Measurements from ENCODE around the gene RAB12.
A peak's percentile ranks its signal among the peaks of the same experiment; 100 is the strongest.

RAB12 gene

DNA sequence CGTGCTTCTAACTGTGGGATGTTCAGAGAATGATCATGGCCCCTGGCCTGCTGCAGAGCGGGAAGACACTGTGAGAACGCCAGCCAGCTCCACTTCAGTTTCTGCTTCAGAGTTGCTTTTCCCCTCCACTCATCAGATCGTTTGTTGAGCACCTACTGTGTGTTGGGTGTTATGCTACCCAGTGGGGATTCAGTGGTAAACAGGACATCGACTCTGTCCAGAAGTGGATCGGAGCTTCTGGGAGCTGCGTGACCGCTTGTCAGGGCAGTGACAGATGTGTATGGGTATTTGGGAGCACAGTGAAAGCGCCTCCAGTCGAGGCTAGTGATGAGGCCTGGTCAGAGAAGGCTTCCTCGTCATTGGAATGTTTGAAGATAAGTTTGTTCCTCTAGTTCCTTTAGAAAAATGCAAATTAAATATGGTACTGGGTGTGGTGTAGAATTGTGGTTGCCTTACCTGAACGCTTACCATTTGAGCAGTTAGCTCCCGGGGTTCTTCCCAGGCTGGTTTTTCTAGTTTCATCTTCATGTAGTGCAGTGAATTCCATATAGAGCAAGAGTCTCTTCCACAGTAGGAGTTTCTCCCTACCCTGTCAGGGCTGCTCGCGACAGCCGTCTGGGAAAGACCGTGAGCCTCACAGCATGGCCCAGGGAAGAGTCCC, 2.8 kb downstream of the RAB12 start (continued):
- TF ChIP-seq, protein P1, sequence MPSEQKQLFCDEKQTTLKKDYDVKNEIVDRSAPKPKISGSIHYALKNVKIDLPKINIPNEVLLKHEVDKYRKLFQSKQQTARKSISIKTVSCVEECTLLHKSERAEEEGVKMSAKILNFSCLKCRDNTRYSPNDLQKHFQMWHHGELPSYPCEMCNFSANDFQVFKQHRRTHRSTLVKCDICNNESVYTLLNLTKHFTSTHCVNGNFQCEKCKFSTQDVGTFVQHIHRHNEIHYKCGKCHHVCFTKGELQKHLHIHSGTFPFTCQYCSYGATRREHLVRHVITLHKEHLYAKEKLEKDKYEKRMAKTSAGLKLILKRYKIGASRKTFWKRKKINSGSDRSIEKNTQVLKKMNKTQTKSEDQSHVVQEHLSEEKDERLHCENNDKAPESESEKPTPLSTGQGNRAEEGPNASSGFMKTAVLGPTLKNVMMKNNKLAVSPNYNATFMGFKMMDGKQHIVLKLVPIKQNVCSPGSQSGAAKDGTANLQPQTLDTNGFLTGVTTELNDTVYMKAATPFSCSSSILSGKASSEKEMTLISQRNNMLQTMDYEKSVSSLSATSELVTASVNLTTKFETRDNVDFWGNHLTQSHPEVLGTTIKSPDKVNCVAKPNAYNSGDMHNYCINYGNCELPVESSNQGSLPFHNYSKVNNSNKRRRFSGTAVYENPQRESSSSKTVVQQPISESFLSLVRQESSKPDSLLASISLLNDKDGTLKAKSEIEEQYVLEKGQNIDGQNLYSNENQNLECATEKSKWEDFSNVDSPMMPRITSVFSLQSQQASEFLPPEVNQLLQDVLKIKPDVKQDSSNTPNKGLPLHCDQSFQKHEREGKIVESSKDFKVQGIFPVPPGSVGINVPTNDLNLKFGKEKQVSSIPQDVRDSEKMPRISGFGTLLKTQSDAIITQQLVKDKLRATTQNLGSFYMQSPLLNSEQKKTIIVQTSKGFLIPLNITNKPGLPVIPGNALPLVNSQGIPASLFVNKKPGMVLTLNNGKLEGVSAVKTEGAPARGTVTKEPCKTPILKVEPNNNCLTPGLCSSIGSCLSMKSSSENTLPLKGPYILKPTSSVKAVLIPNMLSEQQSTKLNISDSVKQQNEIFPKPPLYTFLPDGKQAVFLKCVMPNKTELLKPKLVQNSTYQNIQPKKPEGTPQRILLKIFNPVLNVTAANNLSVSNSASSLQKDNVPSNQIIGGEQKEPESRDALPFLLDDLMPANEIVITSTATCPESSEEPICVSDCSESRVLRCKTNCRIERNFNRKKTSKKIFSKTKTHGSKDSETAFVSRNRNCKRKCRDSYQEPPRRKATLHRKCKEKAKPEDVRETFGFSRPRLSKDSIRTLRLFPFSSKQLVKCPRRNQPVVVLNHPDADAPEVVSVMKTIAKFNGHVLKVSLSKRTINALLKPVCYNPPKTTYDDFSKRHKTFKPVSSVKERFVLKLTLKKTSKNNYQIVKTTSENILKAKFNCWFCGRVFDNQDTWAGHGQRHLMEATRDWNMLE (tag by site-specific recombination; conservative IDR thresholded peaks at IDR 0.05; ENCODE audit: low read depth), result no peak

DNA sequence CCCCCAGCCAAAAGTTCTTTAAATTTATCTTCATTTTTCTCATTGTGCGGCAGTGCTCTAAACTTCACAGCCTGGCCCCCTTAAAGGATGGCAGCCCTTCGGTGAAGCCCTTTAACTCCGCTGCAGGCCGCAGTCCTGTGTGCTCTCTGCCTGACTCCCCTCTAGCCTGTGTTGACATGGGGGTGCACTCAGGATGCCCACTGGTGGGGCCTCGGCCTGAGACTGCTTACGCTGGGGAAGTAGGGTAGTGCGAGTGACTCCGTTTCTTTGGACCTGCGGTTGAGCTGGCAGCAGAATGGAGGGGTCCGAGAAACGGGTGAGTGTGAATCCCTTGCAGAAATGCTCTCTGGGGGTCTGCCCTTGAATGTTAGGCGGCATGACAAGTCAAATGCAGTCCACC, 5.6 kb downstream of the RAB12 start:
- TF ChIP-seq ZNF629 (tag by site-specific recombination; IDR thresholded peaks at IDR 0.05) (no peak), GLIS2 (tag by site-specific recombination; IDR thresholded peaks at IDR 0.05) (0 out of 2 replicates have a peak, but pooled peaks have one; percentile 23), ZNF394 (tag by site-specific recombination; IDR thresholded peaks at IDR 0.05; ENCODE audit: borderline replicate concordance) (no peak), ZNF335 (tag by site-specific recombination; conservative IDR thresholded peaks at IDR 0.05) (no peak)
- H3K4me1 ChIP-seq (ENCODE audit: control insufficient read depth, insufficient read depth, low read length), result peaks cover 20% of the 10 kb centered on the region

DNA sequence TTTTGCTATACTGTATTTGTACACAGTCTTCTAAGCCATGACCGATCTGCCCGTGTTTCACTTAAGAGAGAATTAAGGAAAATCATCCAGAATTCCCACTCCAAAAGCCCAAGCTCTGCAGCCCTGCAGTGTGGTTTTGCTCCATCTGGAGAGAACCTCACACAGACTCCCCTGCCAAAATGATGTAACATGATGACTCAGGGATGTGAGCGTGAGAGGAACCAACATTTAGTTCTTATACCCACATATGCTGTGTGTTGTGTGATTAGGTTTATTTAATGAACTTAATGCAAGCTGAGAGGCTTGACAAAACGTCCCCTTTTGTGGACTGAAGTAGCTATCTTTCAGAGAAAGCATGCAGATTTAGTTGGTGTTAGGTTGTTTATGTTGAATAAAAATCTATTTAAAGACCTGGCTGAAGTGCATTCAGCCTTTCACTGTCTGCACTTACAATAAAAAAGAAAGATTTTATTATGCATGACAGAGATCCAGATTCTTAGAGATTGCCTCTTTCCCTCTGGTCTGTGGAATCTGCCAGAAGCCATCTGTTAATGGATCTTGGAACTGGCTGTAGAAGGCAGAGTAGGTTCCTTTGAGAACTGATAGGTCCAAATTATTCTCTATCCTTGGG, 6.3 kb downstream of the RAB12 start:
- CTCF ChIA-PET, result interaction anchor here (0.7 kb wide), 1 partner anchor 929 kb away, joined by 3 read pairs; no protein-coding TSS in a partner anchor
- Histone ChIP-seq H3K27ac (ENCODE audit: extremely low read depth, low read depth, low read length) (peak overlapping the region; percentile 25), H3K9me3 (ENCODE audit: control insufficient read depth, insufficient read depth, low read depth, low read length) (no peaks in the 10 kb centered on the region), H3K4me1 (ENCODE audit: control insufficient read depth, insufficient read depth, low read length) (peaks cover 21% of the 10 kb centered on the region), H3K36me3 (ENCODE audit: control insufficient read depth in 2 of 2, insufficient read depth in 1 of 2, low read length in 2 of 2) (peaks cover 0 to 10% of the 10 kb centered on the region in 2 experiments; a peak in 2 of 3 replicates), H3K4me3 (ENCODE audit: low read depth, low read length) (no peak overlapping the region)
- POLR2A ChIA-PET, result interaction anchor here (1.2 kb wide), 1 partner anchor 10 kb away, joined by 4 read pairs; no protein-coding TSS in a partner anchor
- TF ChIP-seq ZNF366 (tag by site-specific recombination; conservative IDR thresholded peaks at IDR 0.05), result 0 out of 2 replicates have a peak, but pooled peaks have one; percentile 15
- no peak for TF ChIP-seq GLI4 (tag by site-specific recombination; IDR thresholded peaks at IDR 0.05)
- TF ChIP-seq, protein P2, sequence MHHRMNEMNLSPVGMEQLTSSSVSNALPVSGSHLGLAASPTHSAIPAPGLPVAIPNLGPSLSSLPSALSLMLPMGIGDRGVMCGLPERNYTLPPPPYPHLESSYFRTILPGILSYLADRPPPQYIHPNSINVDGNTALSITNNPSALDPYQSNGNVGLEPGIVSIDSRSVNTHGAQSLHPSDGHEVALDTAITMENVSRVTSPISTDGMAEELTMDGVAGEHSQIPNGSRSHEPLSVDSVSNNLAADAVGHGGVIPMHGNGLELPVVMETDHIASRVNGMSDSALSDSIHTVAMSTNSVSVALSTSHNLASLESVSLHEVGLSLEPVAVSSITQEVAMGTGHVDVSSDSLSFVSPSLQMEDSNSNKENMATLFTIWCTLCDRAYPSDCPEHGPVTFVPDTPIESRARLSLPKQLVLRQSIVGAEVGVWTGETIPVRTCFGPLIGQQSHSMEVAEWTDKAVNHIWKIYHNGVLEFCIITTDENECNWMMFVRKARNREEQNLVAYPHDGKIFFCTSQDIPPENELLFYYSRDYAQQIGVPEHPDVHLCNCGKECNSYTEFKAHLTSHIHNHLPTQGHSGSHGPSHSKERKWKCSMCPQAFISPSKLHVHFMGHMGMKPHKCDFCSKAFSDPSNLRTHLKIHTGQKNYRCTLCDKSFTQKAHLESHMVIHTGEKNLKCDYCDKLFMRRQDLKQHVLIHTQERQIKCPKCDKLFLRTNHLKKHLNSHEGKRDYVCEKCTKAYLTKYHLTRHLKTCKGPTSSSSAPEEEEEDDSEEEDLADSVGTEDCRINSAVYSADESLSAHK (tag by site-specific recombination; IDR thresholded peaks at IDR 0.05), result no peak
- TF ChIP-seq, protein P3, sequence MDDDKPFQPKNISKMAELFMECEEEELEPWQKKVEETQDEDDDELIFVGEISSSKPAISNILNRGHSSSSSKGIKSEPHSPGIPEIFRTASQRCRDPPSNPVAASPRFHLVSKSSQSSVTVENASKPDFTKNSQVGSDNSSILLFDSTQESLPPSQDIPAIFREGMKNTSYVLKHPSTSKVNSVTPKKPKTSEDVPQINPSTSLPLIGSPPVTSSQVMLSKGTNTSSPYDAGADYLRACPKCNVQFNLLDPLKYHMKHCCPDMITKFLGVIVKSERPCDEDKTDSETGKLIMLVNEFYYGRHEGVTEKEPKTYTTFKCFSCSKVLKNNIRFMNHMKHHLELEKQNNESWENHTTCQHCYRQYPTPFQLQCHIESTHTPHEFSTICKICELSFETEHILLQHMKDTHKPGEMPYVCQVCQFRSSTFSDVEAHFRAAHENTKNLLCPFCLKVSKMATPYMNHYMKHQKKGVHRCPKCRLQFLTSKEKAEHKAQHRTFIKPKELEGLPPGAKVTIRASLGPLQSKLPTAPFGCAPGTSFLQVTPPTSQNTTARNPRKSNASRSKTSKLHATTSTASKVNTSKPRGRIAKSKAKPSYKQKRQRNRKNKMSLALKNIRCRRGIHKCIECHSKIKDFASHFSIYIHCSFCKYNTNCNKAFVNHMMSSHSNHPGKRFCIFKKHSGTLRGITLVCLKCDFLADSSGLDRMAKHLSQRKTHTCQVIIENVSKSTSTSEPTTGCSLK (tag by site-specific recombination; IDR thresholded peaks at IDR 0.05), result no peak
- TF ChIP-seq ZEB2 (tag by site-specific recombination; IDR thresholded peaks at IDR 0.05), result 0 out of 2 replicates have a peak, but pooled peaks have one; percentile 43
- TF ChIP-seq ZNF549 (tag by site-specific recombination; IDR thresholded peaks at IDR 0.05), result no peak
- no peak for TF ChIP-seq ZNF132 (tag by site-specific recombination; IDR thresholded peaks at IDR 0.05; ENCODE audit: borderline replicate concordance)
- TF ChIP-seq BCL11B (tag by site-specific recombination; IDR thresholded peaks at IDR 0.05; ENCODE audit: low read depth), result no peak
- TF ChIP-seq, protein P4, sequence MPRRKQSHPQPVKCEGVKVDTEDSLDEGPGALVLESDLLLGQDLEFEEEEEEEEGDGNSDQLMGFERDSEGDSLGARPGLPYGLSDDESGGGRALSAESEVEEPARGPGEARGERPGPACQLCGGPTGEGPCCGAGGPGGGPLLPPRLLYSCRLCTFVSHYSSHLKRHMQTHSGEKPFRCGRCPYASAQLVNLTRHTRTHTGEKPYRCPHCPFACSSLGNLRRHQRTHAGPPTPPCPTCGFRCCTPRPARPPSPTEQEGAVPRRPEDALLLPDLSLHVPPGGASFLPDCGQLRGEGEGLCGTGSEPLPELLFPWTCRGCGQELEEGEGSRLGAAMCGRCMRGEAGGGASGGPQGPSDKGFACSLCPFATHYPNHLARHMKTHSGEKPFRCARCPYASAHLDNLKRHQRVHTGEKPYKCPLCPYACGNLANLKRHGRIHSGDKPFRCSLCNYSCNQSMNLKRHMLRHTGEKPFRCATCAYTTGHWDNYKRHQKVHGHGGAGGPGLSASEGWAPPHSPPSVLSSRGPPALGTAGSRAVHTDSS (tag by site-specific recombination; IDR thresholded peaks at IDR 0.05), result no peak
- TF ChIP-seq ZNF292 (tag by site-specific recombination; IDR thresholded peaks at IDR 0.05; ENCODE audit: borderline replicate concordance, low read depth), result no peak
- no peak; the same call in 1 of the 2 replicates for TF ChIP-seq FEZF1 (tag by site-specific recombination; IDR thresholded peaks at IDR 0.05)
- no peak for TF ChIP-seq ZNF266 (tag by site-specific recombination; IDR thresholded peaks at IDR 0.05; ENCODE audit: low read depth)
- no peak for TF ChIP-seq ZNF544 (tag by site-specific recombination; IDR thresholded peaks at IDR 0.05)
- TF ChIP-seq ZNF701 (tag by site-specific recombination; IDR thresholded peaks at IDR 0.05), result no peak
- TF ChIP-seq ZBTB7A (tag by site-specific recombination; IDR thresholded peaks at IDR 0.05; ENCODE audit: low read depth), result no peak

More for the DNA sequence above, 5.6 kb downstream of the RAB12 start:
- Histone ChIP-seq H3K9me3 (ENCODE audit: control insufficient read depth, insufficient read depth, low read depth, low read length) (no peaks in the 10 kb centered on the region), H3K36me3 (ENCODE audit: control insufficient read depth in 2 of 2, insufficient read depth in 1 of 2, low read length in 2 of 2) (peaks cover 0 to 10% of the 10 kb centered on the region in 2 experiments; a peak in 2 of 3 replicates), H3K4me3 (ENCODE audit: low read depth, low read length) (no peak overlapping the region), H3K27ac (ENCODE audit: extremely low read depth, low read depth, low read length) (peak overlapping the region; percentile 25)
- POLR2A ChIA-PET, result interaction anchor here (1.2 kb wide), 1 partner anchor 10 kb away, joined by 4 read pairs; no protein-coding TSS in a partner anchor
- CTCF ChIA-PET, result interaction anchor here (0.7 to 1.5 kb wide), 2 partner anchors 11 to 107 kb away, joined by 3 to 4 read pairs; no protein-coding TSS in a partner anchor
